H1 (cell line): ENCODE results near the gene SYT2. TPM values are rescaled to one million over a fixed set of nuclear protein-coding genes. Genes with fewer than 3 reads are reported as not detected.

Experiments
- CBX8 ChIP-seq: fragments of 300-800, 300-1000 bp; sonication (generic); IDR thresholded peaks from 2 replicates; pipeline ENCODE4 v1.7.1; 2016; ENCODE audit warnings: low read depth, low read length, borderline replicate concordance
- CHD1 ChIP-seq: IDR thresholded peaks from 2 replicates; pipeline ENCODE4 v1.6.1; 2012; ENCODE audit warnings: low read depth, low read length, improper control_type of control experiment
- CHD2 ChIP-seq: IDR thresholded peaks from 2 replicates; pipeline ENCODE4 v1.6.1; 2012; ENCODE audit warnings: low read length, improper control_type of control experiment
- HDAC2 ChIP-seq, 2 experiments: fragments of 300-600 bp in 1 of 2; sonication (generic) in 1 of 2; IDR thresholded peaks; 2 replicates each; pipeline ENCODE4 v1.6.1; 2011 to 2012; ENCODE audit warnings: low read depth in 2 of 2, low read length in 2 of 2, mild to moderate bottlenecking in 2 of 2, moderate library complexity in 2 of 2, borderline replicate concordance in 1 of 2, inconsistent platforms in 1 of 2
- JUND ChIP-seq: IDR thresholded peaks from 2 replicates; pipeline ENCODE4 v1.6.1; 2011; ENCODE audit warnings: mild to moderate bottlenecking, improper control_type of control experiment, low read length
- NRF1 ChIP-seq: IDR thresholded peaks from 2 replicates; pipeline ENCODE4 v1.6.1; 2011; ENCODE audit warnings: mild to moderate bottlenecking, low read depth, low read length, improper control_type of control experiment
- POLR2A ChIP-seq, 2 experiments: IDR thresholded peaks; 1 replicate in 1 of 2; 2 replicates in 1 of 2; pipeline ENCODE4 v1.6.1; 2011; ENCODE audit warnings: low read depth in 2 of 2, low read length in 2 of 2, mild to moderate bottlenecking in 2 of 2; ENCODE audit errors: control extremely low read depth in 1 of 2
- RAD21 ChIP-seq, 2 experiments: IDR thresholded peaks in 1 of 2; conservative IDR thresholded peaks in 1 of 2; 2 replicates each; pipeline ENCODE4 v1.6.1; 2011; ENCODE audit warnings: low read depth in 2 of 2, low read length in 2 of 2, improper control_type of control experiment in 1 of 2, inconsistent platforms in 1 of 2, mild to moderate bottlenecking in 1 of 2, moderate library complexity in 1 of 2
- SP1 ChIP-seq: IDR thresholded peaks from 2 replicates; pipeline ENCODE4 v1.6.1; 2011; ENCODE audit warnings: low read depth, low read length
- SP4 ChIP-seq: IDR thresholded peaks from 2 replicates; pipeline ENCODE4 v1.6.1; 2012; ENCODE audit warnings: low read length, inconsistent platforms
- SRF ChIP-seq: IDR thresholded peaks from 2 replicates; pipeline ENCODE4 v1.6.1; 2011; ENCODE audit warnings: mild to moderate bottlenecking, low read depth, low read length, moderate library complexity
- SUZ12 ChIP-seq: fragments of 200-600 bp; sonication (generic); IDR thresholded peaks from 2 replicates; pipeline ENCODE4 v1.6.1; 2012; ENCODE audit warnings: mild to moderate bottlenecking, inconsistent platforms, low read length, moderate library complexity, mixed read lengths
- TAF1 ChIP-seq: IDR thresholded peaks from 2 replicates; pipeline ENCODE4 v1.6.1; 2011; ENCODE audit warnings: mild to moderate bottlenecking, low read depth, low read length
- TBP ChIP-seq: IDR thresholded peaks from 2 replicates; pipeline ENCODE4 v1.6.1; 2011; ENCODE audit warnings: low read depth, low read length, improper control_type of control experiment
- TEAD4 ChIP-seq: IDR thresholded peaks from 2 replicates; pipeline ENCODE4 v1.6.1; 2012; ENCODE audit warnings: low read depth, low read length, inconsistent platforms, mixed read lengths
- YY1 ChIP-seq: IDR thresholded peaks from 2 replicates; pipeline ENCODE4 v1.6.1; 2011; ENCODE audit warnings: low read depth, mild to moderate bottlenecking, low read length
- polyA plus RNA-seq, 7 experiments: library from polyadenylated mRNA; depleted of rRNA in 3 of 7; stranded (reverse) in 5 of 7; unstranded in 2 of 7; fragments of >200 nt in 5 of 7; fragments of 200-250 nt in 2 of 7; gene quantifications; 1 replicate in 5 of 7; 2 replicates in 1 of 7; 4 replicates in 1 of 7; pipeline versions ENCODE4 v1.2.1 to v1.2.3, GENCODE V29; 2011 to 2013; ENCODE audit warnings: missing spikeins in 2 of 7, mixed read lengths in 2 of 7
- total RNA-seq: library from RNA; stranded (reverse); fragmentation: NEBNext Ultra II Directional; extraction: Animal tissue kit (Norgen Biotek cat#: 25700); gene quantifications from 2 replicates; pipeline ENCODE4 v1.2.1, GENCODE V29; 2021
- TF ChIP-seq, protein P1 (sequence below), 3 experiments: IDR thresholded peaks; 1 replicate in 2 of 3; 2 replicates in 1 of 3; pipeline versions ENCODE4 v1.5.1 to v1.6.1; 2011; ENCODE audit warnings: low read length in 3 of 3, mild to moderate bottlenecking in 3 of 3, inconsistent platforms in 2 of 3, low read depth in 1 of 3, moderate library complexity in 1 of 3; ENCODE audit not compliant: insufficient read depth in 1 of 3; ENCODE audit errors: control extremely low read depth in 1 of 3

The SYT2 gene
- total and polyA plus RNA-seq, 2 of the 8 experiments (the other 6 are each of a cell fraction or from before 2014, with no cell fraction given), result 2.8 to 11.0 TPM

DNA sequence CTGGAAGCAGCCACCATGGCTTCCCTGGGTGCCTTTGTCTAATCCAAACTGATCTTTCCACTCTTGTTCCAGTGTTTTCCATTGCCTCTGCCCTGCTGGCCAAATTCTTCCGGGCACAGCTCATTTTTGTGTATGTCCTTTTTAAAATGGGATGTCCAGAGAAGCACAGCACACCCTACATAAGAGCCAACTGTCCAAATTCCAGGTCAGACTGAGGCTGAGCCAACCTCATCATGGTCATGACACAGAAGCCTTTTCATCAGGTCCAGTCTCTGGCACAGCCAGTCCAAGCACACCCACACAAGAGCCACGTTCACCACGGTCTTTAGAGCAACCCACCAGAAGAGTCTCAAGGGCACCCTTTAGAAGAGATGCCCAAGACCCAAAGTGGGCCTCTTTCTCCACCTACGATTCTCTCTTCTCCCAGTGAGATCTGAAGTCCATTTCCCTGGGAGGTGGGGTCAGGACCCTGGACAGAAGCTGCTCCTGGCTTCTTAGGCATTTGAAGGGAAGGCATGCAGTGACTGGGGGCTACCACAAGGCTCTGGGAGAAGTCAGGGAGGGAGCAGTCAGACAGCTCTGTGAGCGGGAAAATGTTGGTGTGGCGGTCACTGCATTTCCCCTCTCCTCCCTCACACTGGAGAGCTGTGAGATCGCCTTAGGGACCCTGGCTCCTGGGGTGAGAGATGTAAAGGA lies 53.2 kb downstream of the SYT2 start (continued):
- peak; percentile 36 to 50; a peak in 3 of 4 replicates for TF ChIP-seq RAD21 (IDR thresholded peaks at IDR 0.05 in 1 of 2, conservative IDR thresholded peaks at IDR 0.05 in 1 of 2; ENCODE audit: low read depth in 2 of 2, low read length in 2 of 2)
- no peak for TF ChIP-seq SRF
- no peak for TF ChIP-seq SUZ12
- TF ChIP-seq, protein P1, sequence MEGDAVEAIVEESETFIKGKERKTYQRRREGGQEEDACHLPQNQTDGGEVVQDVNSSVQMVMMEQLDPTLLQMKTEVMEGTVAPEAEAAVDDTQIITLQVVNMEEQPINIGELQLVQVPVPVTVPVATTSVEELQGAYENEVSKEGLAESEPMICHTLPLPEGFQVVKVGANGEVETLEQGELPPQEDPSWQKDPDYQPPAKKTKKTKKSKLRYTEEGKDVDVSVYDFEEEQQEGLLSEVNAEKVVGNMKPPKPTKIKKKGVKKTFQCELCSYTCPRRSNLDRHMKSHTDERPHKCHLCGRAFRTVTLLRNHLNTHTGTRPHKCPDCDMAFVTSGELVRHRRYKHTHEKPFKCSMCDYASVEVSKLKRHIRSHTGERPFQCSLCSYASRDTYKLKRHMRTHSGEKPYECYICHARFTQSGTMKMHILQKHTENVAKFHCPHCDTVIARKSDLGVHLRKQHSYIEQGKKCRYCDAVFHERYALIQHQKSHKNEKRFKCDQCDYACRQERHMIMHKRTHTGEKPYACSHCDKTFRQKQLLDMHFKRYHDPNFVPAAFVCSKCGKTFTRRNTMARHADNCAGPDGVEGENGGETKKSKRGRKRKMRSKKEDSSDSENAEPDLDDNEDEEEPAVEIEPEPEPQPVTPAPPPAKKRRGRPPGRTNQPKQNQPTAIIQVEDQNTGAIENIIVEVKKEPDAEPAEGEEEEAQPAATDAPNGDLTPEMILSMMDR (IDR thresholded peaks at IDR 0.05; ENCODE audit: control extremely low read depth in 1 of 3, insufficient read depth in 1 of 3, low read depth in 1 of 3, low read length in 3 of 3), result peak; percentile 60 to 73 (median 64)
- no peak for TF ChIP-seq POLR2A (IDR thresholded peaks at IDR 0.05; ENCODE audit: control extremely low read depth in 1 of 2, low read depth in 2 of 2, low read length in 2 of 2)
- no peak for TF ChIP-seq CBX8
- TF ChIP-seq JUND, result no peak
- no peak for TF ChIP-seq SP1
- no peak for TF ChIP-seq CHD2
- 0 out of 2 replicates have a peak, but pooled peaks have one; percentile 32 for TF ChIP-seq YY1
- TF ChIP-seq SP4, result no peak
- peak; percentile 75 for TF ChIP-seq TEAD4
- TF ChIP-seq HDAC2 (IDR thresholded peaks at IDR 0.05; ENCODE audit: borderline replicate concordance in 1 of 2, low read depth in 2 of 2, low read length in 2 of 2), result peak in 1 of 2 experiments; percentile 74; a peak in 1 of 4 replicates
- no peak for TF ChIP-seq CHD1
- TF ChIP-seq TBP, result no peak
- TF ChIP-seq TAF1, result no peak
- TF ChIP-seq NRF1, result no peak
- TF ChIP-seq, all 59 proteins: peak for 10
